ENCODE results near the gene CPAMD8. TPM values are rescaled to one million over a fixed set of nuclear protein-coding genes. Genes with fewer than 3 reads are reported as not detected.
A peak's percentile ranks its signal among the peaks of the same experiment; 100 is the strongest.
"Not testable (repeated sequence)": the region's sequence is repeated elsewhere in the genome, so short reads cannot be mapped to it uniquely, and the experiment has no call there.

CPAMD8 gene
- total and polyA plus RNA-seq, 11 donors, result 5.2 to 49.5 (median 16.9) TPM

GRCh38 chr19:17002455-17002854 is 24.2 kb downstream of the CPAMD8 start:
- DNase-seq (peak in 1 of 5 donors; percentile 20), ATAC-seq (no peak)
- Histone ChIP-seq H3K4me3 (no peak overlapping the region), H3K9me3 (peaks cover 0 to 12% (median under 1%) of the 10 kb centered on the region in 12 donors), H3K27me3 (no peaks in the 10 kb centered on the region), H3K27ac (no peak overlapping the region), H3K4me1 (peaks cover 0 to 4% (median 0%) of the 10 kb centered on the region in 12 donors), H3K36me3 (no peaks in the 10 kb centered on the region)
- intact Hi-C loops (cut with DNase I), result no loop called here
- 58 to 79% (median 65%) methylated on average over 7 of the region's 7 CpGs for WGBS, 4 donors
- TF ChIP-seq POLR2A (IDR thresholded peaks at IDR 0.05) (no peak), CTCF (IDR thresholded peaks at IDR 0.05) (no peak)

GRCh38 chr19:17001603-17002183 is 24.9 kb downstream of the CPAMD8 start:
- peaks cover 0 to 2% (median 0%) of the 10 kb centered on the region in 9 donors for H3K36me3 ChIP-seq
- H3K9me3 ChIP-seq, result peaks cover 0 to 12% (median under 1%) of the 10 kb centered on the region in 12 donors
- peak in 3 of 5 donors; percentile 24 to 68 (median 34) for DNase-seq
- ATAC-seq, result peak; percentile 59 to 64 (median 62)
- intact Hi-C loops (cut with DNase I), result no loop called here
- peaks cover 0 to 4% (median 0%) of the 10 kb centered on the region in 12 donors for H3K4me1 ChIP-seq
- TF ChIP-seq CTCF (IDR thresholded peaks at IDR 0.05), result no peak
- no peak for TF ChIP-seq POLR2A (IDR thresholded peaks at IDR 0.05)
- no peak overlapping the region for H3K27ac ChIP-seq
- WGBS, 4 donors, result 51 to 56% (median 53%) methylated on average over 7 of the region's 7 CpGs
- H3K4me3 ChIP-seq, result no peak overlapping the region
- no peaks in the 10 kb centered on the region for H3K27me3 ChIP-seq

GRCh38 chr19:16998635-16999194 is 27.9 kb downstream of the CPAMD8 start:
- Histone ChIP-seq H3K27me3 (no peaks in the 10 kb centered on the region), H3K9me3 (peaks cover 0 to 16% (median 4%) of the 10 kb centered on the region in 12 donors), H3K36me3 (peaks cover 0 to 6% (median 0%) of the 10 kb centered on the region in 9 donors), H3K4me3 (no peak overlapping the region), H3K4me1 (peaks cover 0 to 4% (median 0%) of the 10 kb centered on the region in 12 donors), H3K27ac (no peak overlapping the region)
- ATAC-seq (no peak), DNase-seq (no peak)
- intact Hi-C loops (cut with DNase I), result no loop called here
- WGBS, 4 donors, result 96 to 99% (median 97%) methylated on average over 3 of the region's 3 CpGs
- no peak for TF ChIP-seq POLR2A (IDR thresholded peaks at IDR 0.05)
- no peak for TF ChIP-seq CTCF (IDR thresholded peaks at IDR 0.05)

GRCh38 chr19:16996838-16997490 is 29.6 kb downstream of the CPAMD8 start:
- H3K27ac ChIP-seq; H3K27me3 ChIP-seq; ATAC-seq; H3K4me3 ChIP-seq; H3K36me3 ChIP-seq; DNase-seq; intact Hi-C loops (cut with DNase I); H3K4me1 ChIP-seq: not testable (repeated sequence)
- 81 to 88% (median 86%) methylated on average over 15 to 19 of the region's 23 CpGs for WGBS, 4 donors
- peaks cover 0 to 20% (median 6%) of the 10 kb centered on the region in 12 donors for H3K9me3 ChIP-seq

Measured in heart left ventricle (tissue), 16 donors.